GM12875 (cell line): Measurements from ENCODE around the gene MFSD11.
"Not testable (repeated sequence)": the region's sequence is repeated elsewhere in the genome, so short reads cannot be mapped to it uniquely, and the experiment has no call there.

ENCODE experiments used
- H3K4me3 ChIP-seq: one replicate; pipeline ENCODE4 v1.5.1; 2011; ENCODE audit warnings: low read depth, low read length, control low read depth
- TF ChIP-seq, protein P1 (sequence below): IDR thresholded peaks from 2 replicates; pipeline ENCODE4 v1.5.1; 2011; ENCODE audit warnings: low read depth, mild to moderate bottlenecking, control low read depth, inconsistent platforms, low read length, moderate library complexity, borderline replicate concordance; ENCODE audit not compliant: insufficient read depth

Gene MFSD11

DNA sequence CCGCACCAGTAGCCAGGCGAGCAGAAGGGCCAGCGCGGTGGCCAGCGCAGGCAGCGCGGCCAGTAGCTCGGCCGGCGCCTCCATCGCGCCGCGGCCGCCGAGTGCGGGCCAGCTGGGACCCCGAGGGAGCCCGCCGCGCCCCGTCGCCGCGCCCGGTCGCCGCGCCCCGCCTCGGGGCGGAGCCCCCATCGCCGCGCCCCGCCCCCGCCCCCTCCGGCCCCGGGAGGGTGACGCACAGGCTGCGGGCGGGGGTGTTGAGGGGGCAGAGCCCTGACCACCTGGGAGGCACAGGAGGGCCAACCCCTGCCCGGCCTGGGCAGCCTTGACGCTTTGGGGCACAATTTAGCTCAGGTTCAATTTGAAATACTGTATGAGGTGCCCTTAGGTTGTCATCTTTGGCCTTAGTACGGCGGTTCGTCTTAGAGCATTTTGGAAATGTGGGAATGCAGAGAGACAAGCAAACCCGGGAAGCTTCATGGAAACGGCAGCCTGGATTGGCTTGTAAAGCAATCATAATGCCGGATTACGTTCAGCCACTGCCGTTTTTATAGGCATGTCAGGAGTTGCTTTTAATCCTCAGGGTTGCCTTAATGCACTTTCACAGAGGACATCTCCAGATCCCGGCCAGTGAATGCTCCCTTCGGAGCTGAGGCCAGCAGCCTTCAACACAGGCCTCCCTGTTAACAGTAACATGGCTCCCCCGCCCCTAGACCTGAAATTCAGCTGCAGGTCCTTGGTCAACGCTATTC, 26.9 kb upstream of the MFSD11 start, which contains the start of gene MXRA7:
MXRA7 (minus strand) TSS at position 103 of the 749 bp plus-strand sequence; CDS start at position 84, 19 bp downstream.
- TF ChIP-seq, protein P1, sequence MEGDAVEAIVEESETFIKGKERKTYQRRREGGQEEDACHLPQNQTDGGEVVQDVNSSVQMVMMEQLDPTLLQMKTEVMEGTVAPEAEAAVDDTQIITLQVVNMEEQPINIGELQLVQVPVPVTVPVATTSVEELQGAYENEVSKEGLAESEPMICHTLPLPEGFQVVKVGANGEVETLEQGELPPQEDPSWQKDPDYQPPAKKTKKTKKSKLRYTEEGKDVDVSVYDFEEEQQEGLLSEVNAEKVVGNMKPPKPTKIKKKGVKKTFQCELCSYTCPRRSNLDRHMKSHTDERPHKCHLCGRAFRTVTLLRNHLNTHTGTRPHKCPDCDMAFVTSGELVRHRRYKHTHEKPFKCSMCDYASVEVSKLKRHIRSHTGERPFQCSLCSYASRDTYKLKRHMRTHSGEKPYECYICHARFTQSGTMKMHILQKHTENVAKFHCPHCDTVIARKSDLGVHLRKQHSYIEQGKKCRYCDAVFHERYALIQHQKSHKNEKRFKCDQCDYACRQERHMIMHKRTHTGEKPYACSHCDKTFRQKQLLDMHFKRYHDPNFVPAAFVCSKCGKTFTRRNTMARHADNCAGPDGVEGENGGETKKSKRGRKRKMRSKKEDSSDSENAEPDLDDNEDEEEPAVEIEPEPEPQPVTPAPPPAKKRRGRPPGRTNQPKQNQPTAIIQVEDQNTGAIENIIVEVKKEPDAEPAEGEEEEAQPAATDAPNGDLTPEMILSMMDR: no peak
- H3K4me3 ChIP-seq: no peak within 1 kb of the TSS

DNA sequence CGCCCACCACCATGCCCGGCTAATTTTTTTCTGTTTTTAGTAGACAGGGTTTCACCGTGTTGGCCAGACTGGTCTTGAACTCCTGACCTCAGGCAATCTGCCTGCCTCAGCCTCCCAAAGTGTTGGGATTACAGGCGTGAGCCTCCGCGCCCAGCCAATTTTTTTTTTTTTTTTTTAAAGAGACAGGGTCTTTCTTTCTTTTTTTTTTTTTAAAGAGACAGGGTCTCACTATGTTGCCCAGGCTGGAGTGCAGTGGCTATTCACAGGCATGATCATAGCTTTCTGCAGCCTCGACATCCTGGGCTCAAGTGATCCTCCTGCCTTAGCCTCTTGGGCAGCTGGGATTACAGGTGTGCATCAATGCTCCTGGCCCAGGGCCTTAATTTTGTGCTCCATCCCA, 25.6 kb upstream of the MFSD11 start:
- H3K4me3 ChIP-seq: not testable (repeated sequence)

DNA sequence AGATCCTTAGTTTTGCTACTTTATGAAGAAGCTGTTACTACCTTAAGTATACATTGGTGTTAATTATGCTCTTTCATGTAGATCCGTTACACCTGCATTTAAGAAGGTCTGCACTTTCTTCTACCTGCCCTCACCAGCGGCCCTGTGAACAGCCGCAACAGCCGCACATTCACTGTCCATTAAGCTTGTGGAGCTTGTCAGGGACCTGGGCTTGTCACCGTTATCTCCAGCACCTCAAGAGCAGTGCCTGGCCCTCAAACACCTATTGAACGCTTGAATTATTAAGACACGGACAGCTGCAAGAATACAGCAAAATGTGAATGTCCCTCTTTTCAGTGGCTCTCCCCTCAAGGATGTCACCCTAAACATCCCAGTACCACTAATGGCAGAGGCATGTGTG, 24.2 kb upstream of the MFSD11 start:
- H3K4me3 ChIP-seq: no peak overlapping the region
- TF ChIP-seq, protein P1: no peak

DNA sequence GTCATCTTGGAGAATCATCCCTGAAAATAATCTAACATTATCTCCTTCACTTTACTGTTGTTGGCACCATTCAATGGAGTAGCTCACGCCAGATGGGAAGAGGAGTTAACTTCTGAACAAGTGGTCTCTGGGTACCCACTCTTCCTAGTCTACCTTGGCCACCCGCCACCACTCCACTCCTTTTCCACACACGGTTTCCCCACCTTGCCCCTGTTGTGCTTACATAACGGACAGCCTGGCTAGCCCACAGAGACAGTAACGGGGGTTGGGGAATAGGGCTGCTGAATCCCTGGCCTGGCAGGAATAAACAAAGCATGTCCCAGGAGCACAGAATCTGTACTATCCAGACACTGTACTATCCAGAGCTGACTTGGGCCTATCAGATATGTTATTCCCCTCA, 23.6 kb upstream of the MFSD11 start:
- TF ChIP-seq, protein P1: no peak
- no peak overlapping the region for H3K4me3 ChIP-seq

DNA sequence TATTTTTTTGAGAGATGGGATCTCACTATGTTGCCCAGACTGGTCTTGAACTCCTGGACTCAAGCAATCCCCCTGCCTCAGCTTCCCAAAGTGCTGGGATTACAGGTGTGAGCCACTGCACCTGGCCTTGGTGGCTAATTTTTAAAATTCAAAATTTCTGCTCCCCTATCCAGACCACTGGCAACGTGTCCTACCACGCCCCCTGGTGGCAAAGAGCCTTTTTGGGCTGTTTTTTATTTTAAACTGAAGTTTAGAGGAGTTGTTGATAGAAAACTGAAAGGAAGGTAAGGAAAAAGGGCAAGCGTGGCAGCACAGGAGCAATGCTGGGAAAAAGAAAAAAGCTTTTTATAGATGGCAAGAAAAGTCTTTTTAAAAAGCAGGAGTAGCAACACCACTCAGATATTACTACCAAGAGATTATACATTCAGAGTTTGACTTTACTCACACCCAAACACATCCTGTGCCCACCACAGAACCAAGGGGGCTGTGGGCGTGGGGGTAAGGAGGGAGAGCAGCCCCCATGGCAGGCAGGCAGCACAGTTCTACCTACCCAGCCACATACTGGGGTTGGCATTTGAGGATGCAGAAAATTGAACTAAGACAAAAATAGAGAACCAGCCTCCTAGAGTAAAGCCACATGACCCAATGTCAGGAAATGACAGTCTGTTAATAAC, 23.0 kb upstream of the MFSD11 start:
- H3K4me3 ChIP-seq: no peak overlapping the region
- TF ChIP-seq, protein P1: peak; percentile 71; the same call in 1 of the 2 replicates

DNA sequence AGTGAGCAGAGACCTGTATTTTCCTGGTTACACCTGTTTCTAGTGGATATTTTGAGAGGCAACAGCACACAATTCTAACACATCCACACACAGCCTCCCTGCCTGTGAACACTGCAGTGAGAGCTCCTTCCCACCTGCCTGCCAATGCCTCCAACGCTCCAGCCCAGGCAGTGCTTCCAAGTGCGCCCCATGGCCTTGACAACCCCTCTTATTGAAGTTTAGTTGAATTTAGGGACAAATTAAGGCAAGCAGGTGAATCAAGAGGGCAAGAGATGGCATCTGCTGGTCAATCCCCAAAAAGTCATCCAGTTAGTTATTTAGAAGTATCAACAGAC, 22.5 kb upstream of the MFSD11 start:
- no peak overlapping the region for H3K4me3 ChIP-seq
- TF ChIP-seq, protein P1: no peak

DNA sequence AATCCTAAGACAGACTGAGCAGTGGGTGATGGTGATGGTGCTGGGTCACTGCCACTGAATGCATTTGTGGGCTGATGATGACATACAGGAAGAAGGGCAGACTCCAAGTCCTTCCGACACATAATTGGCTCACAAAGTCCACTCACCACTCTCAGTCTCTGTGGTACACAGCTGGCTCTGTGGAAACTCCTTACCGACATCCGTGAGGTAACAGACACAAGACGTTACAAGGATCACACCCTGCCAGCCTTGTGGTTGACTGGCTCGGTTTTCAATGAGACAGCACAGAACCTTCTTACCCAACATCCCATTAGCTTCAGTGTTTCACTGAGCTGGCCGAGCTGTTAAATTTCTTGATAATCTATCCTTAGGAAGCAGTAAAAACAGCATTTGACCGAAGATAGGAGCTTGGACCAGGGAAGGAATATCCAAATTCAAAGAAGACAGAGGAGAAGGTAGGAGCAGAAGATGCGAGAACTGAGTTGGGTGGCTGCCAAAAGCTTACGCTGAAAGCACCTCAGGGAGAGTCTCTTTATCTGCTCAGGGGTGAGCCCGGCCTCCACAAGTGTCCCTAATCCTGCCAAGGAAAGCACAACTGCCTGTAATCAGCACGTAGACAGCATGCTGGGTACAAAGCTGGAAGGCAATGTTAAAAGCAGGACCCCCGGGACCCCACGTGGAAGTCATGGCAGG, 21.6 kb upstream of the MFSD11 start:
- TF ChIP-seq, protein P1: no peak
- H3K4me3 ChIP-seq: no peak overlapping the region
